ENCODE measurements around the gene ACTRT1. TPM values are rescaled to one million over a fixed set of nuclear protein-coding genes. Genes with fewer than 3 reads are reported as not detected.

ACTRT1 gene
- total RNA-seq, 1 experiment from 2014 or later = not detected

- no peak for TF ChIP-seq ZNF138 (CRISPR knock-in tag; conservative IDR thresholded peaks at IDR 0.05)
- TF ChIP-seq, protein P1, sequence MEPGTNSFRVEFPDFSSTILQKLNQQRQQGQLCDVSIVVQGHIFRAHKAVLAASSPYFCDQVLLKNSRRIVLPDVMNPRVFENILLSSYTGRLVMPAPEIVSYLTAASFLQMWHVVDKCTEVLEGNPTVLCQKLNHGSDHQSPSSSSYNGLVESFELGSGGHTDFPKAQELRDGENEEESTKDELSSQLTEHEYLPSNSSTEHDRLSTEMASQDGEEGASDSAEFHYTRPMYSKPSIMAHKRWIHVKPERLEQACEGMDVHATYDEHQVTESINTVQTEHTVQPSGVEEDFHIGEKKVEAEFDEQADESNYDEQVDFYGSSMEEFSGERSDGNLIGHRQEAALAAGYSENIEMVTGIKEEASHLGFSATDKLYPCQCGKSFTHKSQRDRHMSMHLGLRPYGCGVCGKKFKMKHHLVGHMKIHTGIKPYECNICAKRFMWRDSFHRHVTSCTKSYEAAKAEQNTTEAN (CRISPR knock-in tag; IDR thresholded peaks at IDR 0.05) = no peak
These were observed 40.2 kb downstream of the ACTRT1 start (continued) for GRCh38 chrX:128012015-128012414.

DNA sequence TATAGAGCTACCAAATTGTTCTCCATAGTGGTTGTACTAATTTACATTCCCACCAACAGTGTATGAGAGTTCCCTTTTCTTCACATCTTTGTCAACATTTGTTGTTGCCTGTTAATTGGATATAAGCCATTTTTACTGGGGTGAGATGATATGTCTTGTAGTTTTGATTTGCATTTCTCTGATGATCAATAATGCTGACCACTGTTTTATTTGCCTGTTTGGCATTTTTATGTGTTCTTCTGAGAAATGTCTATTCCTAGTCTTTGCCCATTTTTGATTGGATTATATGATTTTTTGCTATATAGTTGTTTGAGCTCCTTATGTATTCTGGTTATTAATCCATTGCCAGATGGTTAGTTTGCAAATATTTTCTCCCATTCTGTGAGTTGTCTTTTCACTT is 44.3 kb downstream of the ACTRT1 start:
- Mint-ChIP-seq H3K36me3 (no peaks in the 10 kb centered on the region), H3K4me3 (no peak overlapping the region), H3K9me3 (no peaks in the 10 kb centered on the region), H3K27me3 (ENCODE audit: low read depth) (no peaks in the 10 kb centered on the region), H3K27ac (no peak overlapping the region), H3K4me1 (no peaks in the 10 kb centered on the region)
- ChIA-PET POLR2A (no interaction called here), CTCF (no interaction called here)
- ATAC-seq (no peak), DNase-seq (ENCODE audit: low spot score) (no peak)
- TF ChIP-seq EMX1 (CRISPR knock-in tag; IDR thresholded peaks at IDR 0.05) = no peak
- no peak for TF ChIP-seq SMAD3 (CRISPR knock-in tag; IDR thresholded peaks at IDR 0.05; ENCODE audit: borderline replicate concordance)
- TF ChIP-seq ZNF138 (CRISPR knock-in tag; conservative IDR thresholded peaks at IDR 0.05) = no peak
- TF ChIP-seq ZNF396 (CRISPR knock-in tag; IDR thresholded peaks at IDR 0.05; ENCODE audit: borderline replicate concordance) = no peak
- no peak for TF ChIP-seq ZSCAN18 (CRISPR knock-in tag; IDR thresholded peaks at IDR 0.05)
- no peak for TF ChIP-seq ERG (CRISPR knock-in tag; IDR thresholded peaks at IDR 0.05)
- TF ChIP-seq AFF4 (CRISPR knock-in tag; IDR thresholded peaks at IDR 0.05; ENCODE audit: borderline replicate concordance) = no peak
- TF ChIP-seq CBFB (CRISPR knock-in tag; IDR thresholded peaks at IDR 0.05; ENCODE audit: low read depth) = no peak
- no peak for TF ChIP-seq FOXP4 (CRISPR knock-in tag; IDR thresholded peaks at IDR 0.05)
- TF ChIP-seq, protein P2, sequence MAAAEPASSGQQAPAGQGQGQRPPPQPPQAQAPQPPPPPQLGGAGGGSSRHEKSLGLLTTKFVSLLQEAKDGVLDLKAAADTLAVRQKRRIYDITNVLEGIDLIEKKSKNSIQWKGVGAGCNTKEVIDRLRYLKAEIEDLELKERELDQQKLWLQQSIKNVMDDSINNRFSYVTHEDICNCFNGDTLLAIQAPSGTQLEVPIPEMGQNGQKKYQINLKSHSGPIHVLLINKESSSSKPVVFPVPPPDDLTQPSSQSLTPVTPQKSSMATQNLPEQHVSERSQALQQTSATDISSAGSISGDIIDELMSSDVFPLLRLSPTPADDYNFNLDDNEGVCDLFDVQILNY (CRISPR knock-in tag; IDR thresholded peaks at IDR 0.05) = no peak
- TF ChIP-seq TP53 (CRISPR knock-in tag; IDR thresholded peaks at IDR 0.05) = no peak
- no peak for TF ChIP-seq CREM (CRISPR knock-in tag; IDR thresholded peaks at IDR 0.05)
- no peak for TF ChIP-seq KAT7 (CRISPR knock-in tag; IDR thresholded peaks at IDR 0.05; ENCODE audit: borderline replicate concordance)
- TF ChIP-seq ATF1 (CRISPR knock-in tag; IDR thresholded peaks at IDR 0.05) = no peak
- TF ChIP-seq, protein P1 (CRISPR knock-in tag; IDR thresholded peaks at IDR 0.05) = no peak
- no peak for TF ChIP-seq GTF2I (CRISPR knock-in tag; conservative IDR thresholded peaks at IDR 0.05)
- TF ChIP-seq NFYB (CRISPR knock-in tag; conservative IDR thresholded peaks at IDR 0.05; ENCODE audit: low read depth) = no peak
- TF ChIP-seq TCF7 (CRISPR knock-in tag; IDR thresholded peaks at IDR 0.05; ENCODE audit: low read depth) = no peak
- no peak for TF ChIP-seq ATF2 (CRISPR knock-in tag; IDR thresholded peaks at IDR 0.05; ENCODE audit: borderline replicate concordance, low read depth)
- TF ChIP-seq FOXK1 (CRISPR knock-in tag; IDR thresholded peaks at IDR 0.05) = no peak

Measured in WTC11 (cell line).